Adrenal gland (tissue), 12 donors: ENCODE results near the gene CENPP. TPM values are rescaled to one million over a fixed set of nuclear protein-coding genes. Genes with fewer than 3 reads are reported as not detected.

ENCODE experiments used
- DNase-seq, 7 donors: peaks; one replicate each; pipeline ENCODE4 v3.0.0-alpha.2; 2019 to 2020
- H3K27ac ChIP-seq, 5 donors: fragments of 200-600 bp; sonication (generic) in 4 of 5; 1 replicate in 3 of 5; 2 replicates in 2 of 5; pipeline versions ENCODE4 v1.5.1 to v1.8.0; 2016 to 2020; ENCODE audit warnings: mild to moderate bottlenecking in 1 of 5
- H3K27me3 ChIP-seq: fragments of 200-600 bp; 2 replicates; pipeline ENCODE4 v1.8.0; 2021
- H3K36me3 ChIP-seq, 2 donors: fragments of 200-600 bp; replicated peaks in 1 of 2; 1 replicate in 1 of 2; 2 replicates in 1 of 2; pipeline versions ENCODE4 v1.5.1 to v1.8.0; 2018 to 2022
- H3K4me1 ChIP-seq, 2 donors: fragments of 200-600 bp; replicated peaks in 1 of 2; 1 replicate in 1 of 2; 2 replicates in 1 of 2; pipeline versions ENCODE4 v1.5.1 to v1.8.0; 2018 to 2021
- H3K4me3 ChIP-seq, 4 donors: fragments of 200-600 bp; sonication (generic) in 3 of 4; one replicate each; pipeline ENCODE4 v1.5.1; 2016 to 2018
- H3K9me3 ChIP-seq, 3 donors: fragments of 200-600 bp; sonication (generic) in 1 of 3; replicated peaks in 1 of 3; 1 replicate in 2 of 3; 2 replicates in 1 of 3; pipeline versions ENCODE4 v1.5.1 to v1.8.0; 2016 to 2021
- POLR2A ChIP-seq, 2 donors: fragments of 450-650 bp; IDR thresholded peaks; one replicate each; pipeline ENCODE4 v1.6.1; 2017; ENCODE audit warnings: antibody characterized with exemption in 2 of 2, mild to moderate bottlenecking in 2 of 2, moderate library complexity in 1 of 2
- WGBS, 4 donors: extraction: QIAGEN DNeasy Blood & Tissue Kit in 2 of 4; methylation state at CpG; one replicate each; pipeline versions ENCODE4 v1.1.5 to v1.1.7; 2013 to 2017; 5-methylcytosine and 5-hydroxymethylcytosine counted together
- intact Hi-C, 2 donors: fragments of 100-400 bp; cut with DNase I; formaldehyde crosslinking; loops; one replicate each; pipeline versions ENCODE4 v1.14.1 to v1.15.0; 2022 to 2023
- polyA plus RNA-seq, 3 donors: library from polyadenylated mRNA; stranded (reverse); fragments of 200-250 nt in 2 of 3; fragments of 350-450 nt in 1 of 3; fragmentation: Illumina TruSeq in 1 of 3; extraction: RNeasy Lipid Tissue Mini Kit (QIAGEN cat#74804) in 1 of 3; gene quantifications; one replicate each; pipeline ENCODE4 v1.2.3, GENCODE V29; 2013 to 2014
- total RNA-seq, 9 donors: library from RNA; depleted of rRNA in 4 of 9; stranded (reverse); fragments of >200 nt in 4 of 9; fragments of 120-200 nt in 1 of 9; fragmentation: NEBNext Ultra II Directional in 1 of 9; extraction: Animal tissue kit (Norgen Biotek cat#: 25700) in 1 of 9; gene quantifications; one replicate each; pipeline versions ENCODE4 v1.1.0 to v1.2.4, GENCODE V29; 2013 to 2023
- TF ChIP-seq, protein P1 (sequence below), 6 experiments: fragments of 450-650 bp in 4 of 6; fragments of 200-600 bp in 2 of 6; sonication (generic) in 1 of 6; IDR thresholded peaks; 1 replicate in 5 of 6; 2 replicates in 1 of 6; pipeline versions ENCODE4 v1.5.1 to v1.8.0; 2016 to 2021; ENCODE audit warnings: antibody characterized with exemption in 6 of 6, mild to moderate bottlenecking in 2 of 6, moderate library complexity in 1 of 6
- donor health status: healthy with polysubstance abuse.
- donor health status: Bipolar disorder and iron deficiency.
- donor health status: DM: yes; HTN: yes; CAD: no.
- donor health status: DM: no; HTN: no; CAD: no.
- donor health status: DM: no; HTN: no; CAD: no.
- donor health status: DM: yes; HTN: yes; CAD: no.

CENPP gene
- total and polyA plus RNA-seq, 12 donors, result 1.1 to 14.0 (median 3.1) TPM

DNA sequence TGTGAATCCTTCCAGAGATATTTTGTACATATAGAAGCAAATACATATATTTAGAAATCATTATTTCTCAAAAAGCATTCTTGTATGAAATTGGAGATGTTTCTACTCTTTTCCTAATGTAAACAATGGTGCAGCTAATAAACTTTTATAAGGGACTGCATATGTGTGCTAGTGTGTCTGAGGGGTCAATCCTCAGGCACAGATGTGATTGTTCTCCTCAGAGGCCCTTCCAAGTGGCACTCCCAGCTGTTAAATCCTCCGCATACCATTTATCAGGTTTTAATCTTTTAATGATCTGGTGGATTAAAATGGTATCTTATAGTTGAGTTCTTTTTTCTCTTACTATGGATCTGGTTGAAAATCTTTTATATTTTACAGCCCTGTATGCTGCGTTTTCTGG, 104.1 kb downstream of the CENPP start:
- intact Hi-C loops, result loop anchor here in 1 of 2 donors (10.0 kb wide), 1 partner anchor 295 kb away; no protein-coding TSS in a partner anchor
- WGBS, 4 donors, result 75 to 98% (median 94%) methylated on average over 2 of the region's 2 CpGs

DNA sequence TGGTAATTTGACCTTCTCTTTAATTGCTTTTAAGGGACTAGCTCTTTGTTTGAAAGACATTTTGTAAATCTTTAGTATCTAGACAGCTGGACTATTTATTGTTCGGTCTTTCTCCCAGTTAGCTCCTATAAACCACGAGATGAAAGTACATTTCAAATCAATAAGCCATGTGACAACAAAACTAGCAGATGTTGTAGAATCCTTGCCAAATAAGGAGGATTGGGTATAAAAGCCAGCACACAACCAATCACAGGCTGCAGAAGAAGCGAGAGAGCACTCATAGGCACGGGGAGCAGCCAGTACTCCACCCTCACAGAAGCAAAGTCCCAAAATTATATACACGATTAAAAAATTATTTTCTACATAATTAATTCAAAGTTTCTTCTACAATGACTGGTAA, 106.6 kb downstream of the CENPP start:
- Histone ChIP-seq H3K27me3 (no peaks in the 10 kb centered on the region), H3K36me3 (no peaks in the 10 kb centered on the region), H3K27ac (no peak overlapping the region), H3K9me3 (no peaks in the 10 kb centered on the region), H3K4me3 (peak overlapping the region in 1 of 4 donors; percentile 8), H3K4me1 (no peaks in the 10 kb centered on the region)
- WGBS, 4 donors, result 81 to 86% (median 84%) methylated on average over 5 of the region's 5 CpGs
- no peak for TF ChIP-seq POLR2A (IDR thresholded peaks at IDR 0.05)
- TF ChIP-seq, protein P1, sequence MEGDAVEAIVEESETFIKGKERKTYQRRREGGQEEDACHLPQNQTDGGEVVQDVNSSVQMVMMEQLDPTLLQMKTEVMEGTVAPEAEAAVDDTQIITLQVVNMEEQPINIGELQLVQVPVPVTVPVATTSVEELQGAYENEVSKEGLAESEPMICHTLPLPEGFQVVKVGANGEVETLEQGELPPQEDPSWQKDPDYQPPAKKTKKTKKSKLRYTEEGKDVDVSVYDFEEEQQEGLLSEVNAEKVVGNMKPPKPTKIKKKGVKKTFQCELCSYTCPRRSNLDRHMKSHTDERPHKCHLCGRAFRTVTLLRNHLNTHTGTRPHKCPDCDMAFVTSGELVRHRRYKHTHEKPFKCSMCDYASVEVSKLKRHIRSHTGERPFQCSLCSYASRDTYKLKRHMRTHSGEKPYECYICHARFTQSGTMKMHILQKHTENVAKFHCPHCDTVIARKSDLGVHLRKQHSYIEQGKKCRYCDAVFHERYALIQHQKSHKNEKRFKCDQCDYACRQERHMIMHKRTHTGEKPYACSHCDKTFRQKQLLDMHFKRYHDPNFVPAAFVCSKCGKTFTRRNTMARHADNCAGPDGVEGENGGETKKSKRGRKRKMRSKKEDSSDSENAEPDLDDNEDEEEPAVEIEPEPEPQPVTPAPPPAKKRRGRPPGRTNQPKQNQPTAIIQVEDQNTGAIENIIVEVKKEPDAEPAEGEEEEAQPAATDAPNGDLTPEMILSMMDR (IDR thresholded peaks at IDR 0.05), result no peak
- intact Hi-C loops, result loop anchor here in 1 of 2 donors (10.0 kb wide), 1 partner anchor 298 kb away; no protein-coding TSS in a partner anchor
- no peak for DNase-seq

More for the DNA sequence above, 104.1 kb downstream of the CENPP start:
- DNase-seq, result no peak
- H3K4me3 ChIP-seq, result no peak overlapping the region
- H3K4me1 ChIP-seq, result peaks cover 0 to 8% of the 10 kb centered on the region in 2 donors
- no peaks in the 10 kb centered on the region for H3K36me3 ChIP-seq
- no peaks in the 10 kb centered on the region for H3K27me3 ChIP-seq
- H3K27ac ChIP-seq, result no peak overlapping the region
- H3K9me3 ChIP-seq, result no peaks in the 10 kb centered on the region
- no peak for TF ChIP-seq POLR2A (IDR thresholded peaks at IDR 0.05)
- TF ChIP-seq, protein P1 (IDR thresholded peaks at IDR 0.05), result no peak

DNA sequence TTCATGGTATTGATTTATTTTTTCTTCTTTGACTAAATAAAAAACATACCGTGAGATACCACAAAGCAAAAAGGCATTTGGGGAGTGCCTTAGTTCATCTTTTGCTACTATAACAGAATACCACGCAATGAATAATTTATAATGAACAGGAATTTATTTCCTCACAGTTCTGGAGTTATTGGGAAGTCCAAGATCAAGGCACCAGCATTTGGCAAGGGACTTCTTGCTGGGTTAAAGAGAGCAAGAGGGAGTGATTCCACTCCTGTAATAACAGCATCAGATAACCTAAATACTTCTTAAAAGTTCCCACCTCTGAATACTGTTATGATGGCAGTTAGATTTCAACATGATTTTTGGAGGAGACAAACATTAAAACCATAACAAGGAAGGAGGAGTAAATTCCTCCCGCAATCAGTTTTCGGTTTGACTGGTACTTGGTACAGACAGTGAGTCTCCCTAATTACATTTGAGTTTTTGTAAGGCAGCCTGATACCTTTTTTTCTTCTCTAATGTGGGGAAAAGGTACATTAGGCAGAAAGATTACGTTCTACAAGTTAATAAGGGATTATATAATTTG, 107.3 kb downstream of the CENPP start:
- TF ChIP-seq POLR2A (IDR thresholded peaks at IDR 0.05), result no peak
- TF ChIP-seq, protein P1 (IDR thresholded peaks at IDR 0.05), result no peak
- DNase-seq, result no peak
- H3K4me3 ChIP-seq, result no peak overlapping the region
- no peaks in the 10 kb centered on the region for H3K27me3 ChIP-seq
- WGBS, 4 donors, result 86 to 92% (median 89%) methylated on average over 5 of the region's 5 CpGs
- no peaks in the 10 kb centered on the region for H3K9me3 ChIP-seq
- peak overlapping the region in 1 of 5 donors; percentile 3 for H3K27ac ChIP-seq
- intact Hi-C loops, result loop anchor here in 1 of 2 donors (10.0 kb wide), 1 partner anchor 298 kb away; no protein-coding TSS in a partner anchor
- H3K4me1 ChIP-seq, result no peaks in the 10 kb centered on the region
- no peaks in the 10 kb centered on the region for H3K36me3 ChIP-seq

DNA sequence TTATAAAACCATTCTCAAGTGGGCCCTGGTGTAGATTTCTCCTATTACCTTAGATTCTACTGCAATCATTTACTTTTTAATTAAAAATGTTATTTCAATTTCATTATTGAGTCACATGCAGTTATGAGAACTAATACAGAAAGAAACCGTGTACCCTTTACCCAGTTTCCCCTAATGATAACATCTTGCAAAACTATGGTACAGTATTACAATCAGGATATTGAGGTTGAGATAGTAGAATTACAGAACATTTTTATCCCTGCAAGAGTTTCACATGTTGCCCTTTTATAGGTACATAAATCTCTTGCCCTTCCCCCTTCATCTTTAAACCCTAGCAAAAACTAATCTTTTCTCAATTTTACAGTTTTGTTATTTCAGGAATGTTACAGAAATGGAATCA, 109.5 kb downstream of the CENPP start:
- no peak overlapping the region for H3K4me3 ChIP-seq
- intact Hi-C loops, result loop anchor here in 1 of 2 donors (10.0 kb wide), 1 partner anchor 300 kb away; no protein-coding TSS in a partner anchor

More for the DNA sequence above, 109.5 kb downstream of the CENPP start:
- no peak overlapping the region for H3K27ac ChIP-seq
- no peaks in the 10 kb centered on the region for H3K36me3 ChIP-seq
- no peaks in the 10 kb centered on the region for H3K9me3 ChIP-seq
- no peak for TF ChIP-seq POLR2A (IDR thresholded peaks at IDR 0.05)
- TF ChIP-seq, protein P1 (IDR thresholded peaks at IDR 0.05), result no peak
- no peaks in the 10 kb centered on the region for H3K27me3 ChIP-seq
- WGBS, 4 donors, result 88 to 93% (median 90%) methylated on average over 1 of the region's 1 CpG
- H3K4me1 ChIP-seq, result no peaks in the 10 kb centered on the region
- no peak for DNase-seq
